Mucosa of descending colon (tissue), 3 donors: Measurements from ENCODE around the gene NAP1L1. TPM values are rescaled to one million over a fixed set of nuclear protein-coding genes. Genes with fewer than 3 reads are reported as not detected.

Experiments used
- ATAC-seq: fragments of 200-7000 bp; cut with Tn5 transposase; one replicate; pipeline ENCODE4 v1.9.1; 2020; ENCODE audit warnings: mild to moderate bottlenecking, moderate library complexity
- DNase-seq, 3 donors: peaks; one replicate each; pipeline ENCODE4 v3.0.0-alpha.2; 2020
- H3K36me3 ChIP-seq: fragments of 200-600 bp; one replicate; pipeline ENCODE4 v1.8.0; 2021; ENCODE audit warnings: low read depth, mild to moderate bottlenecking
- H3K4me1 ChIP-seq: fragments of 200-600 bp; one replicate; pipeline ENCODE4 v1.8.0; 2021; ENCODE audit warnings: low read depth, mild to moderate bottlenecking
- H3K4me3 ChIP-seq: fragments of 200-600 bp; one replicate; pipeline ENCODE4 v1.8.0; 2021; ENCODE audit warnings: mild to moderate bottlenecking
- H3K9me3 ChIP-seq: fragments of 200-600 bp; one replicate; pipeline ENCODE4 v1.8.0; 2021; ENCODE audit warnings: mild to moderate bottlenecking
- intact Hi-C, 2 donors: fragments of 100-400 bp; cut with DNase I in 1 of 2; cut with micrococcal nuclease in 1 of 2; formaldehyde crosslinking; loops; one replicate each; pipeline versions ENCODE4 v1.11.0 to v1.11.1; 2022; cut with DNase I, micrococcal nuclease
- total RNA-seq, 3 donors: library from RNA; stranded (reverse); fragmentation: NEBNext Ultra II Directional in 2 of 3; extraction: Animal tissue kit (Norgen Biotek cat#: 25700) in 2 of 3; gene quantifications; one replicate each; pipeline versions ENCODE4 v1.2.1 to v1.2.4, GENCODE V29; 2021 to 2023
- TF ChIP-seq, protein P1 (sequence below): fragments of 200-600 bp; IDR thresholded peaks from one replicate; pipeline ENCODE4 v1.8.0; 2022; ENCODE audit warnings: antibody characterized with exemption, mild to moderate bottlenecking
- donor health status: DM: no; HTN: no; CAD: no; lungs with moderate emphysema.
- donor health status: DM: no; HTN: no; CAD: no.
- donor health status: DM: no; HTN: yes; CAD: no.

Gene NAP1L1
- total RNA-seq, 3 donors from 2014 or later = 81.4 to 310 (median 142) TPM

DNA sequence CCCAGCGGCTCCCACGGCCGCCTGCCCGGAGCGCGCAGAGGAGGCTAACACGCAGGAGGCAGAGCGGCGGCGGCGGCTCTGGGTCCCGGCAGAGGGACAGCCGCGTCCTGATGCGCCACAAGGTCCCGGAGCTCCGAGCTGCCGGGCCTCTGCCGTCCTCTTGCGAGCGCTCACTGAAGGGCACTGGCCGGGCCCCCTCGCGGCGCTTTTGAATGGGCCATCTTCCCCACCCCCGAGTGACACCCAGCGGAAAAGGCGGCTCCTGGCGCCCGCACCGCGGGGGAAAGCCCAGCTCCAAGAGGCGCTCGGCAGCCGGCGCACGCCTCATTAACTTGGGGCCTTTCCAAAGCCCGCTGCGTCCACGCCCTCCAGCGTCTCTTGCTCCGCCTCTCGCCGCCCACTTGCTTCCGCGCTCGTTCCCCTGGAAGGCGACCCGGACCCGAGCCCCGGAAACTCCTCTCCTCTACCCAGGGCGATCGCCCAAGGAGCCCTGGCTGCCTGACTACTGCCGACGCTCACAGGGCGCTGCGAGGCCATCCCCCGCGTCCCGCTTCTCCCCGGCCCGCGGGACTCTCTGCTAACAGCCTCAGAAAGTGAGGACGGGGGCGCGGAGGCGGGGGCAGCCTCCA is 53.0 kb downstream of the NAP1L1 start, which contains the start of gene PHLDA1:
Gene PHLDA1, minus strand, starts transcription at position 363 of the 629 bp plus-strand sequence.
- Histone ChIP-seq H3K9me3 (no peaks in the 10 kb centered on the region), H3K4me1 (peaks cover 3% of the 10 kb centered on the region), H3K4me3 (peak within 1 kb of the TSS; percentile 47), H3K36me3 (no peaks in the 10 kb centered on the region)
- TF ChIP-seq, protein P1, sequence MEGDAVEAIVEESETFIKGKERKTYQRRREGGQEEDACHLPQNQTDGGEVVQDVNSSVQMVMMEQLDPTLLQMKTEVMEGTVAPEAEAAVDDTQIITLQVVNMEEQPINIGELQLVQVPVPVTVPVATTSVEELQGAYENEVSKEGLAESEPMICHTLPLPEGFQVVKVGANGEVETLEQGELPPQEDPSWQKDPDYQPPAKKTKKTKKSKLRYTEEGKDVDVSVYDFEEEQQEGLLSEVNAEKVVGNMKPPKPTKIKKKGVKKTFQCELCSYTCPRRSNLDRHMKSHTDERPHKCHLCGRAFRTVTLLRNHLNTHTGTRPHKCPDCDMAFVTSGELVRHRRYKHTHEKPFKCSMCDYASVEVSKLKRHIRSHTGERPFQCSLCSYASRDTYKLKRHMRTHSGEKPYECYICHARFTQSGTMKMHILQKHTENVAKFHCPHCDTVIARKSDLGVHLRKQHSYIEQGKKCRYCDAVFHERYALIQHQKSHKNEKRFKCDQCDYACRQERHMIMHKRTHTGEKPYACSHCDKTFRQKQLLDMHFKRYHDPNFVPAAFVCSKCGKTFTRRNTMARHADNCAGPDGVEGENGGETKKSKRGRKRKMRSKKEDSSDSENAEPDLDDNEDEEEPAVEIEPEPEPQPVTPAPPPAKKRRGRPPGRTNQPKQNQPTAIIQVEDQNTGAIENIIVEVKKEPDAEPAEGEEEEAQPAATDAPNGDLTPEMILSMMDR = peak; percentile 37
- ATAC-seq (peak; percentile 90), DNase-seq (peak; percentile 88 to 95 (median 92))
- intact Hi-C loops = loop anchor here in 1 of 2 donors (10.0 kb wide), 1 partner anchor 507 kb away; no protein-coding TSS in a partner anchor

DNA sequence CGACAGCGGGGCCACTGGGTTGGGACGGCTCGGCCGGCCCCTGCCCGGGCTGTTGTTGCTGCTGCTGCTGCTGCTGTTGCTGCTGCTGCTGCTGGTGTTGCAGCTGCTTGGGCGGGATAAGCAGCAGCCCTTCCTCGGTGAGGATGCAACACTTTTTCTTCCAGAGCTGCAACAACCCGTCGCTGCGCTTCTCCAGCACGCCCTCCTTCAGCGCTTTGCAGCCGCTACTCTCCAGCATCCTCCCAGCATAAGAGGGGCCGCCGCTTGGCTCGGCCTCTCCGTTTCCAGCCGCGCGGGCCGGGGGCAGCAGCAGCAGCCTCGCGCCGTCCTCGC is 53.4 kb downstream of the NAP1L1 start:
- intact Hi-C loops = loop anchor here in 1 of 2 donors (10.0 kb wide), 1 partner anchor 506 kb away; no protein-coding TSS in a partner anchor
- Histone ChIP-seq H3K36me3 (no peaks in the 10 kb centered on the region), H3K4me3 (peak overlapping the region; percentile 47), H3K4me1 (peaks cover 3% of the 10 kb centered on the region), H3K9me3 (no peaks in the 10 kb centered on the region)
- ATAC-seq (no peak), DNase-seq (no peak)
- TF ChIP-seq, protein P1 = no peak

DNA sequence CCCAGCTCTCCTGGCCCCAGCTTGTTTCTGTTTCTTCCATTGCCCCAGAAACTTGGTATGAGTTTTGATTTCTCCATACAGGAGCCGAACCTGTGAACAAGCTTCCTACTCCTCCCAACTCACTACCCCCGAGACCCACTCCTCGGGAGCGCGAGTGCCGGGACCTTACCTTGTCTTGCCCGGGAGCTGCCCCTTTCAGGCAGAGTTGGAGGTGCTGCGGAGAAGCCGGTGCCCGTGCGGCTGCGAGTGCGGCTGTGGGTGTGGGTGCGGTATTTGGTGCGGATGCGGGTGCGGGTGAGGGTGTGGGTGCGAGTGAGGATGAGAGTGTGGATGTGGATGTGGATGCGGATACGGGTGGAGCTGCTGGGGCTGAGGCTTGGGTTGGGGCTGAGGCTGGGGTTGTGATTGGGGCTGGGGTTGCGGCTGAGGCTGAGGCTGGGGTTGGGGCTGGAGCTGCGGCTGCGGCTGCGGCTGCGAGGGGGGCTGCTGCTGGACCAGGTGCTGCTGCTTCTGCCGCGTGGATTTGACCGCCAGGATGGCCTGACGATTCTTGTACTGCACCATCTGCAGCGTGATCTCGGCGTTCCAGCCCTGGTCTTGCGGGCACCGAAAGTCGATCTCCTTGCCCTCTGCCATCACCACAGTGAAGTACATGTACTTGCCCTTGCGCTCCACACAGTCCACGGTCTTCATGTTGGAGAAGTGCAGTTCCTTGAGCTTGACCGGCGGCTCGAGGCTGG is 54.0 kb downstream of the NAP1L1 start:
- TF ChIP-seq, protein P1 = no peak
- Histone ChIP-seq H3K4me3 (peak overlapping the region; percentile 47), H3K9me3 (no peaks in the 10 kb centered on the region), H3K4me1 (peaks cover 3% of the 10 kb centered on the region), H3K36me3 (no peaks in the 10 kb centered on the region)
- peak; percentile 29 for ATAC-seq
- intact Hi-C loops = loop anchor here in 1 of 2 donors (10.0 kb wide), 1 partner anchor 506 kb away; no protein-coding TSS in a partner anchor
- peak; percentile 31 to 77 (median 60) for DNase-seq

DNA sequence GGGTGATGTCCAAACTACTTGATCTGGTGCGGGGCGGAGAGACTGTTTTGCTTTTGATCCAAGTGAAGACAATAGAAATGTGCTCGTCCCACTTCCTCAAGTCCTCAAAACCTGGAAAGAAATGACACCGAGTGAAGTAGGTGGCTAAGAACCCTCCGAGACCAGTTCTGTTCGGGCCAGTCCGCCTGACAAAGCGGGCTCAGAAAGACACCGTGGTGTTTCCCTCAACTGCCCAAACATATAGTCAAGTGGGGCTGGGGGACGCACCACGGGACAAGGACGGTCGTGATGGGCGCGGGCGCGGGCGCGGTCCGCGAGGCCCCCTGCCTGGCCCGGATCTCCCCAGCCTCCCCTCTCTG is 54.5 kb downstream of the NAP1L1 start:
- TF ChIP-seq, protein P1 = no peak
- Histone ChIP-seq H3K9me3 (no peaks in the 10 kb centered on the region), H3K36me3 (no peaks in the 10 kb centered on the region), H3K4me1 (peaks cover 3% of the 10 kb centered on the region), H3K4me3 (peak overlapping the region; percentile 47)
- ATAC-seq (no peak), DNase-seq (peak in 1 of 3 donors; percentile 39)
- intact Hi-C loops = loop anchor here in 1 of 2 donors (10.0 kb wide), 1 partner anchor 505 kb away; no protein-coding TSS in a partner anchor

DNA sequence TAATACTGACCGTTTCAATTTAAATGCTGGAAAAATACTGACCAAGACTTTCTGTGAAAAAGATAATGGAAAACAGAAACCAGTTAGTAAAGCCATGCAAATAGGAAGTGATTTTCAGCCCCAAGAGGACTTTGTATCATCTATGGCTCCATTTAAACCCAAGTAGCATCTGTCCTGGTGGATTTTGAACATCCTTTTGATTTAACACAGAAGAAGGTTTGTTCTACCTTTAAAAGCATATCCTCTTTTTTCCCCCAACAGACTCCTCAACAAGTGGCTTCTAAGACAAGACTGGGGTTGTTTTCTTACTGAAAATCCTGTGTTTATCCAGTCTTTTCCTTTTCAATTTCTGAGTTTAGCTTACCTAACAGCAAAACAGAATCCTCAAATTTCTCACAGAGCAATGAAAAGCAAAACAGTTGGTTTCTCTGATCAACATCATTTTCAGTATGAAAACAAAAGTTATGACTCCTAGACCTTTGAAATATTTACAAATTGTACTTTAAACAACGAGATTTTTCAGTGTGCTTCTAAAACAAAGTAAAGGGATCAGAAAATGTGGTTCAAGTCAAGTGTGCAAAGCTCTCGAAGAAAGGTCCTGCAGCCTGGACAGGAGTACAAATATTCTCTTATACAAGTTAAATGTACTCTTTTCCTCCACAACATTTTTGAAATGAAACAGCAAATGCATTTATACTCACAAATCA is 55.8 kb downstream of the NAP1L1 start:
- intact Hi-C loops = no loop called here
- DNase-seq = no peak
- peaks cover 3% of the 10 kb centered on the region for H3K4me1 ChIP-seq
- ATAC-seq = no peak
- no peaks in the 10 kb centered on the region for H3K9me3 ChIP-seq
- H3K4me3 ChIP-seq = no peak overlapping the region
- no peaks in the 10 kb centered on the region for H3K36me3 ChIP-seq
- TF ChIP-seq, protein P1 = no peak
